ENCODE results near the gene CD207. TPM values are rescaled to one million over a fixed set of nuclear protein-coding genes. Genes with fewer than 3 reads are reported as not detected.

Gene CD207
- total and polyA plus RNA-seq, 2 experiments from 2014 or later: not detected

DNA sequence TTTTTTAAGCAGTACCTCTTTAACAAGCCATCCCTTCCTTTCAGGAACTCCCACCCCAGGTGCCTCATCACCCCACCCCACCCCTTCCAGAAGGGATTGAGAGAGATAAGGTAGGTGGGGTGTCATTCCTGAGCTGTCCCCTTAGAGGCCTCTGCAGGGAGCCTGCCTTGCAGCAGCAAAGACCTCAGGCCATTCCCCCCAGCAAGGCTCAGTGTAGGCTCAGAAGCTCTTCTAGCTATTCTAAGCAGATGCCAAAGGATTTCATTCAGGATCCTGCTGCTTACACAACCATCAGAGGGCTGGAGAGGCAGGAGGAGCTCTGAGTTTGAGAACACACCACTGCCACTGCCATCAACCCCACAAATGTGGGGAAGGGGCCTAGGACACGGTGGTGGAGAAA lies 39.4 kb downstream of the CD207 start:
- H3K9me2 ChIP-seq (replicated peaks; ENCODE audit: insufficient read depth): no peaks in the 10 kb centered on the region
- no peak overlapping the region for H3K27ac ChIP-seq
- H3K4me3 ChIP-seq: no peak overlapping the region
- H3K36me3 ChIP-seq (replicated peaks; ENCODE audit: insufficient read depth, low read depth): no peaks in the 10 kb centered on the region
- WGBS (ENCODE audit: low lambda C conversion rate, missing lambda C conversion rate): 55% methylated on average over 1 of the region's 1 CpG
- H3K4me1 ChIP-seq (ENCODE audit: insufficient read depth): no peaks in the 10 kb centered on the region
- H4K20me1 ChIP-seq (ENCODE audit: insufficient read depth, poor library complexity, severe bottlenecking): no peaks in the 10 kb centered on the region
- no peak overlapping the region for H2AFZ ChIP-seq
- H3K9me3 ChIP-seq (ENCODE audit: low read depth): no peaks in the 10 kb centered on the region
- H3K79me2 ChIP-seq: no peaks in the 10 kb centered on the region
- peaks cover 24% of the 10 kb centered on the region for H3K27me3 ChIP-seq
- no peak for TF ChIP-seq EZH2phosphoT487 (IDR thresholded peaks at IDR 0.05; ENCODE audit: low read depth, severe bottlenecking, unreplicated experiment)
- TF ChIP-seq, protein P1, sequence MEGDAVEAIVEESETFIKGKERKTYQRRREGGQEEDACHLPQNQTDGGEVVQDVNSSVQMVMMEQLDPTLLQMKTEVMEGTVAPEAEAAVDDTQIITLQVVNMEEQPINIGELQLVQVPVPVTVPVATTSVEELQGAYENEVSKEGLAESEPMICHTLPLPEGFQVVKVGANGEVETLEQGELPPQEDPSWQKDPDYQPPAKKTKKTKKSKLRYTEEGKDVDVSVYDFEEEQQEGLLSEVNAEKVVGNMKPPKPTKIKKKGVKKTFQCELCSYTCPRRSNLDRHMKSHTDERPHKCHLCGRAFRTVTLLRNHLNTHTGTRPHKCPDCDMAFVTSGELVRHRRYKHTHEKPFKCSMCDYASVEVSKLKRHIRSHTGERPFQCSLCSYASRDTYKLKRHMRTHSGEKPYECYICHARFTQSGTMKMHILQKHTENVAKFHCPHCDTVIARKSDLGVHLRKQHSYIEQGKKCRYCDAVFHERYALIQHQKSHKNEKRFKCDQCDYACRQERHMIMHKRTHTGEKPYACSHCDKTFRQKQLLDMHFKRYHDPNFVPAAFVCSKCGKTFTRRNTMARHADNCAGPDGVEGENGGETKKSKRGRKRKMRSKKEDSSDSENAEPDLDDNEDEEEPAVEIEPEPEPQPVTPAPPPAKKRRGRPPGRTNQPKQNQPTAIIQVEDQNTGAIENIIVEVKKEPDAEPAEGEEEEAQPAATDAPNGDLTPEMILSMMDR (IDR thresholded peaks at IDR 0.05; ENCODE audit: poor library complexity): no peak
- TF ChIP-seq EZH2 (IDR thresholded peaks at IDR 0.05; ENCODE audit: borderline replicate concordance): no peak
- peak; percentile 18 for DNase-seq (ENCODE audit: low spot score)
- no peak overlapping the region for H3K4me2 ChIP-seq

DNA sequence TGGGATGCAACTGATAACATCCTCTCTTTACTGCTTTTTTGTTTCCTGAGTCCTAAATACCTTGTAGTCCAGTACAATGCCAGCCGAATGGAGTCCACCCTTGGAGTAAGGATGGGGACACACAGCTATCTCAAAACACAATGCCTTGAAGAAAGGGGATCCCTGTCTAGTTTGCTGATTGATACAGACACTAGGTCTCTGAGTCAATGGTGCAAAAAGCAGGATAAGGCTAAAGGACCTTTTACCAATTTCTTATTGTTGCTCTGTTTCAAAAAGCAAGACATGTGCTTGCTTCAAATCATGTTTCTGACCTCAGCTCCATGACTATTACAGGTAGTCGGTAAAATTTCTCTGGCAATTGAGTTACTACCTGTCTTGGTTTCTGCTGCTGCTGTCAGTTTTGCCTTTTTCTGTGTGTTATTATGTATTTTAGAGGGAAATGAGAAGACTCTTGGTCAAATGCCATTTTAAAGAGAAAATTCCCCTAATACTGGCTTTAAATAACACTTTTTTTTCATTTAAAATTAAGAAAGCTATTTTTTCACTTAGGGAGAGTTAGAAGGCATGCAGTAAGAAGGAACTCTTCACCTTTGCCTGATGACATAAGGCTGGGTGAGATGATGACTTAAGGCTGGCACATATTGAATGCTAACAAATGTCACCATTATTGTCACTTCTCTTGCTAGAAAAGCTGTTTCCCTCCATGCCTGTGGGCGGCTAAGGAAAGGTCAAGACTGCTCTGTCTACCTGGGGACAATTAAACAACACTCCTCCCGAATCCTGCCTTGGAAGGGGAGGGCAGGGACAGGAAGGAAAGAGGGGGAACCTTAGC lies 40.2 kb downstream of the CD207 start:
- Histone ChIP-seq H3K4me3 (no peak overlapping the region), H2AFZ (no peak overlapping the region), H3K9me2 (replicated peaks; ENCODE audit: insufficient read depth) (no peaks in the 10 kb centered on the region), H4K20me1 (ENCODE audit: insufficient read depth, poor library complexity, severe bottlenecking) (no peaks in the 10 kb centered on the region), H3K4me2 (no peak overlapping the region), H3K36me3 (replicated peaks; ENCODE audit: insufficient read depth, low read depth) (no peaks in the 10 kb centered on the region), H3K9me3 (ENCODE audit: low read depth) (no peaks in the 10 kb centered on the region), H3K27ac (no peak overlapping the region), H3K27me3 (peaks cover 33% of the 10 kb centered on the region), H3K4me1 (ENCODE audit: insufficient read depth) (no peaks in the 10 kb centered on the region), H3K79me2 (no peaks in the 10 kb centered on the region)
- WGBS (ENCODE audit: low lambda C conversion rate, missing lambda C conversion rate): 68% methylated on average over 4 of the region's 4 CpGs
- no peak for DNase-seq (ENCODE audit: low spot score)
- TF ChIP-seq, protein P1 (IDR thresholded peaks at IDR 0.05; ENCODE audit: poor library complexity): no peak
- TF ChIP-seq EZH2 (IDR thresholded peaks at IDR 0.05; ENCODE audit: borderline replicate concordance): no peak
- no peak for TF ChIP-seq EZH2phosphoT487 (IDR thresholded peaks at IDR 0.05; ENCODE audit: low read depth, severe bottlenecking, unreplicated experiment)

DNA sequence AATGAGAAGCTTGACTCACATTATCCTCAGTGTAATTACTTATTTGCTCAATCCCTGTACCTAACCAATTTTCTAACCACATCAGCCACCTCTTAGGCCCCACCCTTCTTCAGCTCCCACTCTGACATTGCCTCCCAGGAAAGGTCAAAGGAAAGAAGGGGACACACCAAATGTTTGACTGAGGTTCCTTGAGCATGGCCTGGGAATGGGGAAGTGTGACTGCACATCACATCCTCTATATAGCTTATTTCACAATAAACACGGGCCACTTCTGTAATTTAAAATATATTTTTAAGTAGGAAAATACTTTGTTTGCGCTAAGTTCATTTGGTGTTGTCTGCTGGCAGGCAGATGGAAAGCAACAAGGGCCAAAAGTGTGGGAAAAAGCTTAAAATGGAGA lies 42.2 kb downstream of the CD207 start:
- Histone ChIP-seq H3K4me3 (no peak overlapping the region), H2AFZ (no peak overlapping the region), H3K27me3 (peaks cover 51% of the 10 kb centered on the region), H3K4me2 (no peak overlapping the region), H3K4me1 (ENCODE audit: insufficient read depth) (peaks cover 7% of the 10 kb centered on the region), H3K9me3 (ENCODE audit: low read depth) (no peaks in the 10 kb centered on the region), H3K79me2 (no peaks in the 10 kb centered on the region), H3K27ac (no peak overlapping the region), H3K9me2 (replicated peaks; ENCODE audit: insufficient read depth) (no peaks in the 10 kb centered on the region), H3K36me3 (replicated peaks; ENCODE audit: insufficient read depth, low read depth) (no peaks in the 10 kb centered on the region), H4K20me1 (ENCODE audit: insufficient read depth, poor library complexity, severe bottlenecking) (no peaks in the 10 kb centered on the region)
- no peak for DNase-seq (ENCODE audit: low spot score)
- 88% methylated on average over 2 of the region's 2 CpGs for WGBS (ENCODE audit: low lambda C conversion rate, missing lambda C conversion rate)
- TF ChIP-seq, protein P1 (IDR thresholded peaks at IDR 0.05; ENCODE audit: poor library complexity): no peak
- no peak for TF ChIP-seq EZH2 (IDR thresholded peaks at IDR 0.05; ENCODE audit: borderline replicate concordance)
- no peak for TF ChIP-seq EZH2phosphoT487 (IDR thresholded peaks at IDR 0.05; ENCODE audit: low read depth, severe bottlenecking, unreplicated experiment)
